ENCODE results near the gene RHBDF2.

Gene RHBDF2

GRCh38 chr17:76444518-76445311 is 56.5 kb downstream of the RHBDF2 start:
- no peak for DNase-seq (ENCODE audit: low read depth)
- no peak for TF ChIP-seq CTCF (conservative IDR thresholded peaks at IDR 0.05; ENCODE audit: low read length)
- no peak overlapping the region for H3K4me3 ChIP-seq (ENCODE audit: low read length)

GRCh38 chr17:76442341-76443338 is 58.6 kb downstream of the RHBDF2 start:
- DNase-seq (ENCODE audit: low read depth) = no peak
- no peak for TF ChIP-seq CTCF (conservative IDR thresholded peaks at IDR 0.05; ENCODE audit: low read length)

GRCh38 chr17:76441686-76442340 is 59.4 kb downstream of the RHBDF2 start:
- DNase-seq (ENCODE audit: low read depth) = no peak
- TF ChIP-seq CTCF (conservative IDR thresholded peaks at IDR 0.05; ENCODE audit: low read length) = no peak
- no peak overlapping the region for H3K4me3 ChIP-seq (ENCODE audit: low read length)

More at GRCh38 chr17:76442341-76443338, 58.6 kb downstream of the RHBDF2 start:
- no peak overlapping the region for H3K4me3 ChIP-seq (ENCODE audit: low read length)

- no peak overlapping the region for H3K4me3 ChIP-seq (ENCODE audit: low read length)
- TF ChIP-seq CTCF (conservative IDR thresholded peaks at IDR 0.05; ENCODE audit: low read length) = no peak
- DNase-seq (ENCODE audit: low read depth) = no peak
Observed at GRCh38 chr17:76440751-76441362, 60.4 kb downstream of the RHBDF2 start.

- no peak for TF ChIP-seq CTCF (conservative IDR thresholded peaks at IDR 0.05; ENCODE audit: low read length)
- no peak for DNase-seq (ENCODE audit: low read depth)
- H3K4me3 ChIP-seq (ENCODE audit: low read length) = no peak overlapping the region
Observed at GRCh38 chr17:76439314-76439928, 61.8 kb downstream of the RHBDF2 start.

GRCh38 chr17:76438906-76439305 is 62.3 kb downstream of the RHBDF2 start:
- DNase-seq (ENCODE audit: low read depth) = no peak
- TF ChIP-seq CTCF (conservative IDR thresholded peaks at IDR 0.05; ENCODE audit: low read length) = no peak
- no peak overlapping the region for H3K4me3 ChIP-seq (ENCODE audit: low read length)
